ENCODE data around the gene FAM167B.
"Not testable (repeated sequence)": the region's sequence is repeated elsewhere in the genome, so short reads cannot be mapped to it uniquely, and the experiment has no call there.

FAM167B gene

GRCh38 chr1:32250893-32251716 lies 4.1 kb downstream of the FAM167B start, which contains the start of gene LCK:
Gene LCK, plus strand, starts transcription at chr1:32251265. Its CDS starts 23,065 bp downstream, at chr1:32274330.
- no peak for DNase-seq (ENCODE audit: low read depth)
- no peak within 1 kb of the TSS for H3K4me3 ChIP-seq (ENCODE audit: low read depth, low read length)
- TF ChIP-seq CTCF (IDR thresholded peaks at IDR 0.05; ENCODE audit: control insufficient read depth, extremely low read depth, insufficient read depth) = no peak

- no peak for DNase-seq (ENCODE audit: low read depth)
- no peak overlapping the region for H3K4me3 ChIP-seq (ENCODE audit: low read depth, low read length)
- TF ChIP-seq CTCF (IDR thresholded peaks at IDR 0.05; ENCODE audit: control insufficient read depth, extremely low read depth, insufficient read depth) = no peak
Measured at GRCh38 chr1:32255072-32256071, 8.3 kb downstream of the FAM167B start.

GRCh38 chr1:32256473-32257226 lies 9.6 kb downstream of the FAM167B start:
- no peak for DNase-seq (ENCODE audit: low read depth)
- no peak for TF ChIP-seq CTCF (IDR thresholded peaks at IDR 0.05; ENCODE audit: control insufficient read depth, extremely low read depth, insufficient read depth)
- no peak overlapping the region for H3K4me3 ChIP-seq (ENCODE audit: low read depth, low read length)

- DNase-seq (ENCODE audit: low read depth) = no peak
- no peak overlapping the region for H3K4me3 ChIP-seq (ENCODE audit: low read depth, low read length)
- TF ChIP-seq CTCF (IDR thresholded peaks at IDR 0.05; ENCODE audit: control insufficient read depth, extremely low read depth, insufficient read depth) = no peak
Measured at GRCh38 chr1:32257227-32257508, 10.1 kb downstream of the FAM167B start.

GRCh38 chr1:32263236-32263593 lies 16.2 kb downstream of the FAM167B start:
- DNase-seq (ENCODE audit: low read depth); H3K4me3 ChIP-seq (ENCODE audit: low read depth, low read length): not testable (repeated sequence)

- no peak overlapping the region for H3K4me3 ChIP-seq (ENCODE audit: low read depth, low read length)
Measured at GRCh38 chr1:32263744-32264143, 16.7 kb downstream of the FAM167B start.

More at GRCh38 chr1:32263744-32264143, 16.7 kb downstream of the FAM167B start:
- TF ChIP-seq CTCF (IDR thresholded peaks at IDR 0.05; ENCODE audit: control insufficient read depth, extremely low read depth, insufficient read depth) = no peak
- no peak for DNase-seq (ENCODE audit: low read depth)
